Glutamatergic neuron (in vitro differentiated cells): ENCODE results near the gene ARMH1. TPM values are rescaled to one million over a fixed set of nuclear protein-coding genes. Genes with fewer than 3 reads are reported as not detected.

Experiments used
- DNase-seq: peaks from one replicate; pipeline ENCODE4 v3.0.0; 2022
- H3K27ac Mint-ChIP-seq: one replicate; pipeline ENCODE4 v1.8.0; 2020; ENCODE audit warnings: mild to moderate bottlenecking, mixed read lengths, inconsistent platforms; ENCODE audit not compliant: unreplicated experiment
- H3K27me3 Mint-ChIP-seq: one replicate; pipeline ENCODE4 v1.8.0; 2020; ENCODE audit warnings: mild to moderate bottlenecking, moderate library complexity, mixed read lengths, inconsistent platforms; ENCODE audit not compliant: unreplicated experiment
- H3K36me3 Mint-ChIP-seq: one replicate; pipeline ENCODE4 v1.8.0; 2020; ENCODE audit warnings: mild to moderate bottlenecking, mixed read lengths, inconsistent platforms; ENCODE audit not compliant: unreplicated experiment
- H3K4me1 Mint-ChIP-seq: one replicate; pipeline ENCODE4 v1.8.0; 2020; ENCODE audit warnings: mild to moderate bottlenecking, low read depth, mixed read lengths, inconsistent platforms; ENCODE audit not compliant: unreplicated experiment
- H3K4me3 Mint-ChIP-seq: one replicate; pipeline ENCODE4 v1.8.0; 2020; ENCODE audit warnings: mild to moderate bottlenecking, mixed read lengths, inconsistent platforms; ENCODE audit not compliant: unreplicated experiment
- H3K9me3 Mint-ChIP-seq: one replicate; pipeline ENCODE4 v1.8.0; 2020; ENCODE audit warnings: mild to moderate bottlenecking, moderate library complexity, mixed read lengths, inconsistent platforms; ENCODE audit not compliant: unreplicated experiment
- total RNA-seq: library from RNA; stranded (reverse); fragmentation: NEBNext Ultra II Directional; extraction: Animal tissue kit (Norgen Biotek cat#: 25700); gene quantifications from one replicate; pipeline ENCODE4 v1.2.1, GENCODE V29; 2021; ENCODE audit not compliant: unreplicated experiment
- TF ChIP-seq, protein P1 (sequence below): fragments of 200-600 bp; sonication (generic); IDR thresholded peaks from one replicate; pipeline ENCODE4 v1.5.0; 2021; ENCODE audit not compliant: partially characterized antibody, unreplicated experiment

The ARMH1 gene
- total RNA-seq, 1 donor from 2014 or later: 4.9 TPM

GRCh38 chr1:44641126-44642102 lies 33.1 kb upstream of the ARMH1 start:
- TF ChIP-seq, protein P1, sequence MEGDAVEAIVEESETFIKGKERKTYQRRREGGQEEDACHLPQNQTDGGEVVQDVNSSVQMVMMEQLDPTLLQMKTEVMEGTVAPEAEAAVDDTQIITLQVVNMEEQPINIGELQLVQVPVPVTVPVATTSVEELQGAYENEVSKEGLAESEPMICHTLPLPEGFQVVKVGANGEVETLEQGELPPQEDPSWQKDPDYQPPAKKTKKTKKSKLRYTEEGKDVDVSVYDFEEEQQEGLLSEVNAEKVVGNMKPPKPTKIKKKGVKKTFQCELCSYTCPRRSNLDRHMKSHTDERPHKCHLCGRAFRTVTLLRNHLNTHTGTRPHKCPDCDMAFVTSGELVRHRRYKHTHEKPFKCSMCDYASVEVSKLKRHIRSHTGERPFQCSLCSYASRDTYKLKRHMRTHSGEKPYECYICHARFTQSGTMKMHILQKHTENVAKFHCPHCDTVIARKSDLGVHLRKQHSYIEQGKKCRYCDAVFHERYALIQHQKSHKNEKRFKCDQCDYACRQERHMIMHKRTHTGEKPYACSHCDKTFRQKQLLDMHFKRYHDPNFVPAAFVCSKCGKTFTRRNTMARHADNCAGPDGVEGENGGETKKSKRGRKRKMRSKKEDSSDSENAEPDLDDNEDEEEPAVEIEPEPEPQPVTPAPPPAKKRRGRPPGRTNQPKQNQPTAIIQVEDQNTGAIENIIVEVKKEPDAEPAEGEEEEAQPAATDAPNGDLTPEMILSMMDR: no peak
- Mint-ChIP-seq H3K4me1 (peaks cover 63% of the 10 kb centered on the region), H3K4me3 (peak overlapping the region; percentile 64), H3K27ac (no peak overlapping the region), H3K27me3 (peaks cover 15% of the 10 kb centered on the region), H3K9me3 (peaks cover 12% of the 10 kb centered on the region), H3K36me3 (peaks cover 5% of the 10 kb centered on the region)
- DNase-seq: no peak

- H3K27me3 Mint-ChIP-seq: peaks cover 9% of the 10 kb centered on the region
- peaks cover 55% of the 10 kb centered on the region for H3K4me1 Mint-ChIP-seq
- DNase-seq: no peak
- TF ChIP-seq, protein P1: no peak
- H3K27ac Mint-ChIP-seq: no peak overlapping the region
- peaks cover 5% of the 10 kb centered on the region for H3K36me3 Mint-ChIP-seq
- H3K4me3 Mint-ChIP-seq: peak overlapping the region; percentile 13
- peaks cover 4% of the 10 kb centered on the region for H3K9me3 Mint-ChIP-seq
Observed at GRCh38 chr1:44642255-44642654, 32.3 kb upstream of the ARMH1 start.

DNA sequence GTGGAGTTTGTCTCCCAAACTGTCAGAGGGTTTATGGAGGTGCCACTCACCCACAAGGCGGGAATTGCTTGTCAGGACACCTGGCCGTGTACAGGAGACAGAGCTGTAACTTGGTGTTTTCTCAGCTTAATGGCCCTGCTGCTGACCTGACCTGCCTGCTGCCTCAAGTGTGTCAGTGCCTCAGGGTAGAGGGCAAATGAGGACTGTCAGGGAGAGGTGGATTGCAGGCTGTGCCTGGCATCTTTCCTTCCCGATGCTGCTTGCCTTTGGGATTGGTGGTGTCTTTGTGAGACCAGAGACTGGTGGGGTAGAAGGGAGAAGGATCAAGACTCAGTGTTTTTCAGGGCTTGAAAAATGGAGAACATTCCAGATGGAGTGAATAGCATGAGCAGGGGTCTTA lies 31.6 kb upstream of the ARMH1 start:
- H3K4me3 Mint-ChIP-seq: no peak overlapping the region
- TF ChIP-seq, protein P1: no peak
- H3K9me3 Mint-ChIP-seq: peaks cover 5% of the 10 kb centered on the region
- peaks cover 51% of the 10 kb centered on the region for H3K4me1 Mint-ChIP-seq
- no peak for DNase-seq
- peaks cover 10% of the 10 kb centered on the region for H3K27me3 Mint-ChIP-seq
- H3K36me3 Mint-ChIP-seq: peaks cover 8% of the 10 kb centered on the region
- H3K27ac Mint-ChIP-seq: no peak overlapping the region

DNA sequence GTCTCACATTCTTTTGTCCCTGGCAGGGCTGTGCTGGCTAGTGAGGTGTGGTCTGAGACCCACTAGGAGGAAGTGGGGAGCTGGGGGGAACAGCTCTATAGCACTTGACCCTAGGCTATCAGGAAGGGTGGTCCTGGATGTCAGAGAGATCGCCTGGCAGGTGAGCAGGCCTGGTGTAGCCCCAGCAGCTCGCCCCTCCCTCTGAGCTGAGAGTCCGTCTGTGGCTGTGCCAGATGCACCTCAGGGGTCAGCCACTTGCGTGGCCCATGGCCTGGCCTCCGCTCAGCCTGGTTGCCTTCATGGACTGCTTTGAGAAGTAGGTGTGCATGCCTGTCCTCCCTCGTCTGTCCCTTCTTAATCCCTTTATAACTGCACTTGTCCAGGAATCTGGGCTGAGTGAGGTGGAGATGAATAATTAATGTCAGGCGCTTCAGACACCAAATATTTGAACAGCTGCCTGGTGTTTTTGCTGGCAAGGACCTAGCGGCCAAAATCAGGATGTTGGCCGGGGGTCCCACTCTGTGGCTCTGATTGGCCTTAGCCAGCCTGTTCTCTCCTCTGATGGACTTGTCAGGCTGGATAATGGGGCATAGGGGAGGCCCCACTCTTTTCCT lies 30.7 kb upstream of the ARMH1 start:
- no peak overlapping the region for H3K27ac Mint-ChIP-seq
- H3K4me1 Mint-ChIP-seq: peaks cover 44% of the 10 kb centered on the region
- peaks cover 6% of the 10 kb centered on the region for H3K9me3 Mint-ChIP-seq
- TF ChIP-seq, protein P1: no peak
- no peak overlapping the region for H3K4me3 Mint-ChIP-seq
- peaks cover 11% of the 10 kb centered on the region for H3K27me3 Mint-ChIP-seq
- no peak for DNase-seq
- peaks cover 12% of the 10 kb centered on the region for H3K36me3 Mint-ChIP-seq

DNA sequence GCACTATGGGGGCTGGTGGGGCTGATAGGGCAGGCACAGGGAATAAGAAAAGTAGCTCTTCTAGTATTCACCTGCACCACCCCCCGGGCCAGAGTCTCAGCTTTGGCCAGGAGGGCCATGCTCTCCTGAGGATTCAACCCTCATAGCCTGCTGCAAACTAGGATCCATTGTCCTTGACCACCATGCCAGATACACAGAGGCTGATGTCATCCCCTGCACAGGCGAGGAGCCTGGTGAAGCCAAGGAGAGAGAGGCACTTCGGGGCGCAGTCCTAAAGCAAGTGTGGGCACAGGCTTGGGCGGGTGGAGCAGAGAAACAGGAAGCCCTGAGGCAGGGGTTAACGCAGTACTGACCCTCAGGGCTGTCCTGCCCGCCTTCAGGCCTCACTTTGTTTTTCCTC lies 29.7 kb upstream of the ARMH1 start:
- DNase-seq: no peak
- Mint-ChIP-seq H3K4me1 (peaks cover 44% of the 10 kb centered on the region), H3K4me3 (no peak overlapping the region), H3K36me3 (peaks cover 6% of the 10 kb centered on the region), H3K27ac (no peak overlapping the region), H3K27me3 (peaks cover 7% of the 10 kb centered on the region), H3K9me3 (peaks cover 9% of the 10 kb centered on the region)
- TF ChIP-seq, protein P1: no peak
